ENCODE measurements around the gene PANX2.
A peak's percentile ranks its signal among the peaks of the same experiment; 100 is the strongest.

The PANX2 gene

GRCh38 chr22:50215297-50216054, 44.9 kb downstream of the PANX2 start:
- Histone ChIP-seq H3K36me3 (ENCODE audit: insufficient read depth, low read length) (peaks cover 67% of the 10 kb centered on the region), H3K4me3 (no peak overlapping the region), H3K9me3 (ENCODE audit: low read depth, low read length) (no peaks in the 10 kb centered on the region), H3K9ac (ENCODE audit: insufficient read length) (no peak overlapping the region), H3K27ac (no peak overlapping the region)
- TF ChIP-seq POLR2AphosphoS5 (IDR thresholded peaks at IDR 0.05; ENCODE audit: borderline replicate concordance, low read depth, low read length) (no peak), EZH2 (IDR thresholded peaks at IDR 0.05) (no peak), FOXP2 (optimal IDR thresholded peaks at IDR 0.05; ENCODE audit: control extremely low read depth, extremely low read length, insufficient read depth) (no peak)
- no peak for DNase-seq (ENCODE audit: low read depth, low spot score)

- no peak for DNase-seq (ENCODE audit: low read depth, low spot score)
- no peak overlapping the region for H3K4me3 ChIP-seq
- TF ChIP-seq EZH2 (IDR thresholded peaks at IDR 0.05) = no peak
- no peak for TF ChIP-seq FOXP2 (optimal IDR thresholded peaks at IDR 0.05; ENCODE audit: control extremely low read depth, extremely low read length, insufficient read depth)
- no peak overlapping the region for H3K27ac ChIP-seq
- H3K9me3 ChIP-seq (ENCODE audit: low read depth, low read length) = no peaks in the 10 kb centered on the region
- peaks cover 65% of the 10 kb centered on the region for H3K36me3 ChIP-seq (ENCODE audit: insufficient read depth, low read length)
- no peak overlapping the region for H3K9ac ChIP-seq (ENCODE audit: insufficient read length)
Measured at GRCh38 chr22:50216055-50216683, 45.6 kb downstream of the PANX2 start.

- no peaks in the 10 kb centered on the region for H3K9me3 ChIP-seq (ENCODE audit: low read depth, low read length)
- H3K27ac ChIP-seq = no peak overlapping the region
- peaks cover 62% of the 10 kb centered on the region for H3K36me3 ChIP-seq (ENCODE audit: insufficient read depth, low read length)
- H3K9ac ChIP-seq (ENCODE audit: insufficient read length) = no peak overlapping the region
- H3K4me3 ChIP-seq = no peak overlapping the region
- no peak for DNase-seq (ENCODE audit: low read depth, low spot score)
- TF ChIP-seq POLR2AphosphoS5 (IDR thresholded peaks at IDR 0.05; ENCODE audit: borderline replicate concordance, low read depth, low read length) (no peak), EZH2 (IDR thresholded peaks at IDR 0.05) (no peak), FOXP2 (optimal IDR thresholded peaks at IDR 0.05; ENCODE audit: control extremely low read depth, extremely low read length, insufficient read depth) (no peak)
Measured at GRCh38 chr22:50216684-50217520, 46.4 kb downstream of the PANX2 start.

- no peak for DNase-seq (ENCODE audit: low read depth, low spot score)
- Histone ChIP-seq H3K36me3 (ENCODE audit: insufficient read depth, low read length) (peaks cover 55% of the 10 kb centered on the region), H3K27ac (no peak overlapping the region), H3K4me3 (no peak overlapping the region), H3K9me3 (ENCODE audit: low read depth, low read length) (no peaks in the 10 kb centered on the region), H3K9ac (ENCODE audit: insufficient read length) (no peak overlapping the region)
- TF ChIP-seq POLR2AphosphoS5 (IDR thresholded peaks at IDR 0.05; ENCODE audit: borderline replicate concordance, low read depth, low read length) (no peak; the same call in 1 of the 2 replicates), FOXP2 (optimal IDR thresholded peaks at IDR 0.05; ENCODE audit: control extremely low read depth, extremely low read length, insufficient read depth) (no peak), EZH2 (IDR thresholded peaks at IDR 0.05) (no peak)
Measured at GRCh38 chr22:50217543-50218152, 47.1 kb downstream of the PANX2 start.

GRCh38 chr22:50218153-50218995, 47.8 kb downstream of the PANX2 start:
- TF ChIP-seq POLR2AphosphoS5 (IDR thresholded peaks at IDR 0.05; ENCODE audit: borderline replicate concordance, low read depth, low read length) = no peak
- no peak for TF ChIP-seq EZH2 (IDR thresholded peaks at IDR 0.05)
- TF ChIP-seq FOXP2 (optimal IDR thresholded peaks at IDR 0.05; ENCODE audit: control extremely low read depth, extremely low read length, insufficient read depth) = no peak
- peaks cover 48% of the 10 kb centered on the region for H3K36me3 ChIP-seq (ENCODE audit: insufficient read depth, low read length)
- H3K27ac ChIP-seq = no peak overlapping the region
- H3K9me3 ChIP-seq (ENCODE audit: low read depth, low read length) = no peaks in the 10 kb centered on the region
- no peak overlapping the region for H3K4me3 ChIP-seq
- no peak overlapping the region for H3K9ac ChIP-seq (ENCODE audit: insufficient read length)
- DNase-seq (ENCODE audit: low read depth, low spot score) = no peak

GRCh38 chr22:50218996-50219727, 48.6 kb downstream of the PANX2 start:
- DNase-seq (ENCODE audit: low read depth, low spot score) = no peak
- peaks cover 49% of the 10 kb centered on the region for H3K36me3 ChIP-seq (ENCODE audit: insufficient read depth, low read length)
- no peak overlapping the region for H3K9ac ChIP-seq (ENCODE audit: insufficient read length)
- peak; percentile 17; the same call in 1 of the 2 replicates for TF ChIP-seq POLR2AphosphoS5 (IDR thresholded peaks at IDR 0.05; ENCODE audit: borderline replicate concordance, low read depth, low read length)
- TF ChIP-seq EZH2 (IDR thresholded peaks at IDR 0.05) = no peak
- TF ChIP-seq FOXP2 (optimal IDR thresholded peaks at IDR 0.05; ENCODE audit: control extremely low read depth, extremely low read length, insufficient read depth) = peak; percentile 16
- H3K9me3 ChIP-seq (ENCODE audit: low read depth, low read length) = no peaks in the 10 kb centered on the region
- H3K4me3 ChIP-seq = no peak overlapping the region
- 0 out of 2 replicates have a peak overlapping the region, but pooled peaks have one; percentile 31 for H3K27ac ChIP-seq

Data from SK-N-MC (cell line).